Stromal cell of bone marrow (primary cell): ENCODE results near the gene TIMM23.
"Not testable (repeated sequence)": the region's sequence is repeated elsewhere in the genome, so short reads cannot be mapped to it uniquely, and the experiment has no call there.

Source experiments
- DNase-seq: peaks from one replicate; pipeline ENCODE4 v3.0.0-alpha.2; 2012; ENCODE audit warnings: low read depth

TIMM23 gene

GRCh38 chr10:45972106-45972812 is at the start of gene TIMM23:
Gene TIMM23, plus strand, starts transcription at chr10:45972489. Its CDS starts 136 bp downstream, at chr10:45972625.
- DNase-seq = peak; percentile 75

GRCh38 chr10:45926790-45927189 is 45.5 kb upstream of the TIMM23 start:
- not testable (repeated sequence) for DNase-seq

DNA sequence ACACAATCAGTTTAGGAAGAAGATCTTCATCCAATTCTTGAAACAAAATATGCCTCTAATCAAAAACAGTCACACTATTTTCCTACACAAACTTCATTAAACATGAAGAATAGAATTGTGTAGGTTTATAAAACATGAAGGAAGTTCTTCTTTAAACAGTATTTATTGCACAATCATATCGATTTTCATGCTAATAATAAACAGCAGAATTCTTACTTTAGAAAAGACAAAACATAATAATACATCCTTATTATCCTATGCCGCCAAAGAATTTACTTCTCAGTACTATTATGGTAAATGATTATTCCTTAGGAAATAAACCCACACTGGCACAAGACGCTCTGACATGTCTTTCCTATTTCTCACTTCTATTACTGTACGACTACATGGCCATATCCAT is 41.0 kb upstream of the TIMM23 start:
- DNase-seq = not testable (repeated sequence)

DNA sequence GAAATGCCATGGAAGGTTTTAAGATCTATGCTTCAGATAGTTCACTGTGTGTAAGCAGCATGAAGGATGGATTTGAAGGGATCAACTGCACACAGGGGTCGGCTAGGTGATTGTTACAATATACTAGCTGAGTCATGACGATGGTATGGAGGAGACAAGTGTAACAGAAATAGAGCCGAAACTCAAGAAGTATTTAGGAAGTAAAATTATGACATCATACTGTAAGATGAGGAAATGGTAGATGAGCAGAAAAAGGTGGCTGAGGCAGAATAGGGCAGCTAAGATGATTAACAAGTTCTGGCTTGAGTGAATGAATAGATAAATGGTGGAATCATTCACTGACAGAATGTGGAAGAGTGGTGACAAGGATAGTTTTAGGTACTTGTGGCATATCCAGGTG is 37.5 kb upstream of the TIMM23 start:
- not testable (repeated sequence) for DNase-seq

- DNase-seq = not testable (repeated sequence)
These were observed 33.1 kb upstream of the TIMM23 start for GRCh38 chr10:45939176-45939697.

DNA sequence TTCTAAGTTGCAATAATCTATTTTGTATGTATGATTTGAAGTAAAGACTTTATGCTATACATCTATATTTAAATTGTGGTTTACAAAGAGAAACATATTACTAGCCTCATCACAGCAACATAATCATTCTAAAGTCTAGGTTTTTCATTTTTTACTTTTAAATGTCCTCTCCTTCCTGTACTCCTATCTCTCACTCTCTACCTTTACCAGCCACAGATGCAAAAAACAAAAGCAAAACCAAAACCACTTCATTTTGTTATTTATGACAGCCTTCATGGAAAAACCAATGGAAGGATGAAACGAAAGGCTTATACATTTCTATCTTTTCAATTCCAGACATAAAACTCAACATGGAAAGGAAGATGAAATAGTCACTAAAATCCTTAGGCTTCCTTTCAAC is 31.1 kb upstream of the TIMM23 start:
- DNase-seq = not testable (repeated sequence)

- not testable (repeated sequence) for DNase-seq
These were observed 26.8 kb upstream of the TIMM23 start for GRCh38 chr10:45945476-45945875.

- DNase-seq = not testable (repeated sequence)
These were observed 24.9 kb upstream of the TIMM23 start for GRCh38 chr10:45947363-45947762.

DNA sequence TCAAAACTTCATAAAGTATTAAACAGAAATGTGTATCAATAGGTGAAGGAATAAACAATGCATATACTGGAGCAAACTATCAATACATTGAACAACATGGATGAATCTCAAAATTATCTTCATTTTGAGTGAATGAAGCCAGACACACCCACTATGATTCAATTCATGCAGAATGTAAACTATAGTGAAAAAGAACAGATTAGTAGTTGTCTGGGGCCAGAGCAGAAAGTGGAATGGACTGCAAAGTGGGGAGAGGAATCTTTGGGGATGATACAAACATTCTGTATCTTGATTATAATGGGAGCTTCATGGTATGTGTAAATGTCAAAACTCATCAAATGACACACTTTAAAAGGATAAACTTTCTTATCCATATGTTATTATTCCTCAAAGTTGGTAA is 23.5 kb upstream of the TIMM23 start:
- not testable (repeated sequence) for DNase-seq

DNA sequence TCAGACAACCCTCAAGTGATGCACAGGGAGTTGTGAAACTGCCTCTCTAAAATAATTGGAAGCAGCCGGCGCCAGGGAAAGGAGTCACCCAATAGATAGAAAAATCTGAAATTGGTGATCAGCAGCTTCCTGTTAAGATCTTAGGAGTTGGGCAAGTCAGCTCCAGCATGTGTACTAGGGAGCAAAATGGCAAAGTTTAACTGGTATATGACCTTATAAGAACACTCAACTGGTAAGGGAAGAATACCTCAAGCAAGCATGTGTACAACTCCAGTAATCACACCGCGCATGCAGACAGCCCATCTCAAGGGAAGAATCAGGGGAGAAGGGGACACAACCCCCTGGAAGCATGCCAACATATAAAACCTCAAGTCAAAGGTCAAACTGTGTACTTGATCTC is 17.9 kb upstream of the TIMM23 start:
- DNase-seq = not testable (repeated sequence)

DNA sequence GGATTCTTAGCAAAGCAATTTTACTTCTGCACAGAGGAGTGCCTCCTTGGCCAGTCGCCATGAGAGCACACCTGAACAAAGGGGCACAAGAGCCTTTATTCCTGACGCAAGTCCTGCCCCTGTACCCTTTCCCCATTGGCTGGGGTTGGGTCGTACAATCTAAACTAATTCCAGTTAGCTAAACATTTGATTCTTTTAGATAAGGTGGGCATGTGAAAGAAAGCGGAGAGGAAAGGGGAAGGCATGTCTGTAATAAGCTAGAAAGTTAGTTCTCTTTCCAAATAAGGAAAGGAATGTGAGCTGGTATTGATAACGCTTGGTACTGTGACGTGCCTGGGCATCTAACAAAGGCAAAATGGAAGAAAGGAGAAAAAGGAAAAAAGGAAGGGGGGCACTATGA is 15.7 kb upstream of the TIMM23 start:
- DNase-seq = not testable (repeated sequence)

- DNase-seq = not testable (repeated sequence)
These were observed 14.4 kb upstream of the TIMM23 start for GRCh38 chr10:45957928-45958327.

DNA sequence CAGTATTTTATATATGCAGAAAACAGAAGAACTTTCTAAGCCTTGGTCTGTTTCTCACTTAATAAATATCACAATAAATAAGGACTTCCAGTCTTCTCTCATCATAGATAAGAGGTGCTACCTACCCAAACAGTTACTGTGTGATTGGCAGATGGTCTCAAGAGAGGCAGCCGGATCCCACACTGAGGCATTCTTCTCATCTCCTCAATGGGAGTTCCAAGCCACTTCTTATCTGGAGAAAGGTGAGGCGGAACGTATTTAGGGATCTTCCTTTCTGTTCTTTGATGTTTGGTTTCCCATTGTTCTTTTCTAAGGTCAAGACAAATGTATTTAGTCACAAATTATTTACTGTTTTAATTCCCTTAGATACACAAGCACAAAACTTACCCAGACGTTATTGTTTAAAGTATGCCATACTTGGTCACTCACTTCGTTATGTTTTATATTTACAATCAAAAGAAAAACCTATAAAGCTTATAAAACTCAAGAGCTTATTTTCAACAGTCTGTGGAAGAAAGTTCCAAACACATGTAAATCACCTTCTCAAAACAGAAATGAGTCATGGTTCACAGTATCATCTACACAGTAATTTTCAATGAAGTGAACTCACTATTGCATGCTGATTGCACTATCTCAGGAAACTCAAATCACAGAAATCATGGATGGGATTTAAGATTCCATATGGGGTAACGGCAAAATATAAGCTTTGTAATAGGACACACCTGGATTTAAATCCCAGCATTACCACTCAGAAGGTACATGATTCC is 9.4 kb upstream of the TIMM23 start:
- DNase-seq = not testable (repeated sequence)

GRCh38 chr10:45971019-45971418 is 1.3 kb upstream of the TIMM23 start:
- DNase-seq = not testable (repeated sequence)

DNA sequence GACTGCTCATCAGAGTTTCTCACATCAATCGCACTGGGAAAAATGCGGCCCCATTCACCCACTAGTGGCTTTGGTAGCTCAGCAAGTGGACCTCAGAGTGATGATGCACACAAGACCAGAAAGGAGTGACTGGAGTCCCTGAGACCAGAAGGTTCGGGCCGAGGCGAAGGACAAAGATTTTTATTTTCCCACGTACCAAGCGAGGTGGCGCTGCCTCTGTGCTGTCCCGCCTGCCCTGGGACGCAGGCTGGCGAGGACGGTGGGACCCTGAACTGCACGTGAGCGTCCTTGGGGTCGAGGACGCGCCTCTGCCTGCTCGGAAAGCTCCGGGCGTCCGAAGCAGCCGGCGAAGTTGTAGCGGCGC is 565 bp upstream of the TIMM23 start:
- not testable (repeated sequence) for DNase-seq

DNA sequence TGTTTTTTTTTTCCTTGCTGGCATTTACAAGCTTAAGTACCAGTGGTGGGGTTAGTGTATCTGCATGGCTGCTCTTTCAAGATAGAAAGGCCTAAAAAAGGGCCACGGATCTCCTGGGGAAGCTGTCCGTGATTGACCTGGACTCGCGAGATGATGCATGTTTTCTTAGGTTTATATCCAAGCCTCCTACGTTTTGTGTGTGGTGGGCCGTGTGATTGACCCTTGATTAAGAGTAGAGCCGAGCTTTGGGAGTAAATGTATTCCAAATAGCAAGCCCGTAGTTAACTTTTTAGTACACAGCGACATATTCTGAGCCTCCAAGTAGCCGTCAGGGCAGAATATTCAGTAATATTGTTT is 502 bp downstream of the TIMM23 start:
- DNase-seq = not testable (repeated sequence)

DNA sequence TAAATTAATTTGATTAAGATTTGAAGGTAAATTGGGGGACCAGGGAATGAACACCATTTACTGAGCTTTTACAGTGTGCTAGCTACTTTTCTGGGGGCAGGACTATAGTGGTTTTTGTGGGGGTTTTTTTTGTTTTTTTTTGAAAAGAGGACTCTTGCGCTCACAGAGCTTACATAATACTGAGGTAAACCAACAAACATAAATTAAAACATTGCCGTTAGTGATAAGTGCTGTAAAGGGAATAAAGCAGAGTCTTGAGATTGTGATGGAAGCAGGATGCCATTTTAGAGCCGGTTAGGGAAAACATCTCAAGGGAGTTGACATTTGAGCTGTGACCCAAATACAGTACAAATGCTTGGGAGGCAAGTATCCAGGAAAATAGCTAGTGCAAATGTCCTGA is 1.8 kb downstream of the TIMM23 start:
- not testable (repeated sequence) for DNase-seq

DNA sequence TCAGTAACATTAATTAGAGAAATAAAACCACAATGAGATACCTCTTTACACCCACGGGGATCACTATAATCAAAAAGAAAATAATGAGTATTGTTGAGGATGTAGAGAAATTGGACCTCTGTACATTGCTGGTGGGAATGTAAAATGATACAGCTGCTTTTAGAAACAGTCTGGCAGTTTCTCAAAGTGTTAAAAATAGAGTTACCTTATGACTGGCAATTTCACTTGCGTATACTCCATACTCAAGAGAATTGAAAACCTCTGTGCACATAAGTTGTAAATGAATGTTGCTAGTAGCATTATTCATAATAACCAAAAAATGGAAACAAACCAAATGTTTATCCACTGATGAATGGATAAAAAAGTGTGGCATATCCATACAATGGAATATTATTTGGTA is 6.3 kb downstream of the TIMM23 start:
- DNase-seq = not testable (repeated sequence)

- not testable (repeated sequence) for DNase-seq
These were observed 9.1 kb downstream of the TIMM23 start for GRCh38 chr10:45981367-45981766.

- peak; percentile 50 for DNase-seq
These were observed 11.4 kb downstream of the TIMM23 start for GRCh38 chr10:45983538-45984186.

DNA sequence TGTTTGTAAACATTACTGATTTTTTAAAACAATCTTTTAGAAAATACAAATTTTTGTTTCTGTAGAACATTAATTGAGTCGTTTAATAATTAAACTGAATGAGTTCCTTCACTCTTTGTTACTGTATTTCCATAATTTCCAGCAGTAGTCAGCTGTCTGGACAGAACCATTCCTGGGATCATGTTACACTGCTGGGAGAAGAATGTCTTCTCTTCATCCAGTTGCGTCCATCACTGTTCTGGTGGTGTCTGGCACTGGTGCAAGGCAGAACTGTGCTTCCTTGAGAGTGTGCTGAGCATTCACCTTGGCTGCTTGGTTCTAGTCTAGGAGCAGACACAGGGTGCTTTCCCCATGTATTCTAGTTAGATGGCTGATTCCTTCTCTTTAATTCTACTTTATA is 12.2 kb downstream of the TIMM23 start:
- not testable (repeated sequence) for DNase-seq

DNA sequence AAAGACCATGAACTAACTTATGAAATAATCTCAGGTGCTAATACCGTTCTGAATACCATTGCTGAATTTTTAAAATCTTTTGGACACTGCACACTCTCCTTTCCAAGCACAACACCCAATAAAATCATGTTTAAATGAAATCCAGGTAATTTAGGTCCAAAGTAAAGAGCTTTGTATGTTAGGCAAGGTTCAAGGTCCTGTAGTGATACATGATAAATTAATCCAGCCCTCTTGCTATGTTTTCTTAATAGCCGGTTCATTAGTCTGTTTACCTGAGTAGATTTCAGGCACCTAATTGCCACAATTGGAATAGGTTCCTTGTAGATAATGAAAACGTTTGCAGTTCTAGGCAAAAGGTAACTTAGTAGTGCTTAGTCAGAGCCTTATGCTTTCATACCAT is 13.3 kb downstream of the TIMM23 start:
- DNase-seq = not testable (repeated sequence)

- no peak for DNase-seq
These were observed 25.3 kb downstream of the TIMM23 start for GRCh38 chr10:45997557-45997956.
